A673 (cell line): Measurements from ENCODE around the gene ZYG11B.

Experiments used
- CTCF ChIP-seq: fragments of 300-800, 200-600 bp; sonication (generic); conservative IDR thresholded peaks from 2 replicates; pipeline ENCODE4 v1.5.1; 2017; ENCODE audit warnings: low read depth, mild to moderate bottlenecking, antibody characterized with exemption, low read length, moderate library complexity, mixed read lengths
- EZH2 ChIP-seq: fragments of 200-600 bp; sonication (generic); IDR thresholded peaks from 2 replicates; pipeline ENCODE4 v1.6.1; 2017; ENCODE audit warnings: borderline replicate concordance, low read depth, mild to moderate bottlenecking, mixed read lengths, antibody characterized with exemption, low read length; ENCODE audit not compliant: poor library complexity, severe bottlenecking

- TF ChIP-seq CTCF (no peak), EZH2 (no peak)
Observed at GRCh38 chr1:52850951-52851350, 124.7 kb downstream of the ZYG11B start.
